ENCODE measurements around the gene TSPOAP1.

The TSPOAP1 gene

GRCh38 chr17:58273453-58274104 is 55.0 kb downstream of the TSPOAP1 start:
- Histone ChIP-seq H3K9me3 (ENCODE audit: insufficient read depth, low read depth, low read length) (no peaks in the 10 kb centered on the region), H3K4me1 (ENCODE audit: insufficient read depth, low read length) (no peaks in the 10 kb centered on the region), H3K27me3 (ENCODE audit: insufficient read depth, low read length) (peaks cover 6% of the 10 kb centered on the region), H3K9ac (ENCODE audit: low read depth, low read length) (no peak overlapping the region), H3K36me3 (ENCODE audit: insufficient read depth, low read length) (no peaks in the 10 kb centered on the region), H3K27ac (ENCODE audit: low read depth, low read length) (no peak overlapping the region), H3K4me3 (ENCODE audit: low read length) (no peak overlapping the region)
- WGBS: 93% methylated on average over 15 of the region's 15 CpGs

DNA sequence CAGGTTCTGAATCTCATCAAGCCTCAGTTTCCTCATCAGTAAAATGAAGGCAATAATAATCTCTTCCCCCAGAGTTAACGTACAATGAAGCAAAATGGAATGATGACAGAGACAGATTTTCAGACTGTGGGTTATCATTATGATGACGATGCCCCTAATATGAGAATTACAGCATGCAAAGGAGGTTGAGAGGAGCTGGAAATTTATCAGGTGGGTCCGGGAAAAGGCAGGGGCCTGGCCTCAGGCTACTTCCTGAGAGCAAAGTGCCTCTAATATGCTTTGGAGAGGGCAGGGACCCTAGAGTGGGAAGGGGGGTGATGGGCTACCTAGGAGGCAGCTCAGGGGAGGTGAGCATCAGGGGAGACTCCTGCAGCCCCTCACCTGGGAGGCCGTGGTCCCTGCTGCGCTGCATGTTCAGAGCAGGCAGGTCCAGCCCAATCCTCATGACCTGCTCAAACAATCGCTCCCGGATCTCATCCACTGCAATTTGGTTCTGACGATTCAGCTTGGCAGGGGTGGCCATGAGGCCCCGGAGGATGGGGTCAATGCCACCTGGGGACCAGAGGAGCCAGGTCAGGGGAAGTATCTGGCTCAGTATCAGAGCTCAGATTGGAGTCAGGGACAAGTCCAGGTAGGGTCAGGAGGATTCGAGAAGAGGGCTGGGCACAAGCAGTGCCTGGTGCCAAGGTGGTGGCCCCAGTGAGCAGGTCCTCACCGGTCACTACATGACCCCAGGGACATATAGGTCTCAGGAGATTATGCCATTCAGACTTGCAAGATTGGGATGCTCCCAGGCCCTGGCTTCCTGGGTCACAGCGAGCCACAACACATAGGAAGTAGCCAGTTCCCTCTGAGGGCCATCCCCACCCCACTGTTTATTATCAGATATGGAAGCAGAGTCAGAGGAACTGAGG is 56.0 kb downstream of the TSPOAP1 start:
- H3K4me1 ChIP-seq (ENCODE audit: insufficient read depth, low read length): no peaks in the 10 kb centered on the region
- 92% methylated on average over 12 of the region's 12 CpGs for WGBS
- H3K27ac ChIP-seq (ENCODE audit: low read depth, low read length): no peak overlapping the region
- H3K4me3 ChIP-seq (ENCODE audit: low read length): no peak overlapping the region
- no peaks in the 10 kb centered on the region for H3K9me3 ChIP-seq (ENCODE audit: insufficient read depth, low read depth, low read length)
- H3K27me3 ChIP-seq (ENCODE audit: insufficient read depth, low read length): peaks cover 2% of the 10 kb centered on the region; the same call in 1 of the 2 replicates
- H3K9ac ChIP-seq (ENCODE audit: low read depth, low read length): no peak overlapping the region
- no peaks in the 10 kb centered on the region for H3K36me3 ChIP-seq (ENCODE audit: insufficient read depth, low read length)

- Histone ChIP-seq H3K4me1 (ENCODE audit: insufficient read depth, low read length) (no peaks in the 10 kb centered on the region), H3K4me3 (ENCODE audit: low read length) (no peak overlapping the region), H3K36me3 (ENCODE audit: insufficient read depth, low read length) (no peaks in the 10 kb centered on the region), H3K27ac (ENCODE audit: low read depth, low read length) (no peak overlapping the region), H3K9ac (ENCODE audit: low read depth, low read length) (no peak overlapping the region), H3K9me3 (ENCODE audit: insufficient read depth, low read depth, low read length) (no peaks in the 10 kb centered on the region), H3K27me3 (ENCODE audit: insufficient read depth, low read length) (no peaks in the 10 kb centered on the region; the same call in 1 of the 2 replicates)
- WGBS: 95% methylated on average over 21 of the region's 21 CpGs
Observed at GRCh38 chr17:58271216-58271931, 57.2 kb downstream of the TSPOAP1 start.

- Histone ChIP-seq H3K9me3 (ENCODE audit: insufficient read depth, low read depth, low read length) (no peaks in the 10 kb centered on the region), H3K4me3 (ENCODE audit: low read length) (no peak overlapping the region), H3K36me3 (ENCODE audit: insufficient read depth, low read length) (no peaks in the 10 kb centered on the region), H3K9ac (ENCODE audit: low read depth, low read length) (no peak overlapping the region), H3K27ac (ENCODE audit: low read depth, low read length) (no peak overlapping the region), H3K4me1 (ENCODE audit: insufficient read depth, low read length) (no peaks in the 10 kb centered on the region), H3K27me3 (ENCODE audit: insufficient read depth, low read length) (peaks cover 2% of the 10 kb centered on the region; the same call in 1 of the 2 replicates)
- 91% methylated on average over 15 of the region's 15 CpGs for WGBS
Observed at GRCh38 chr17:58270476-58271215, 57.9 kb downstream of the TSPOAP1 start.

- H3K36me3 ChIP-seq (ENCODE audit: insufficient read depth, low read length): no peaks in the 10 kb centered on the region
- no peaks in the 10 kb centered on the region for H3K4me1 ChIP-seq (ENCODE audit: insufficient read depth, low read length)
- no peak overlapping the region for H3K4me3 ChIP-seq (ENCODE audit: low read length)
- 90% methylated on average over 9 of the region's 9 CpGs for WGBS
- no peak overlapping the region for H3K9ac ChIP-seq (ENCODE audit: low read depth, low read length)
- H3K27me3 ChIP-seq (ENCODE audit: insufficient read depth, low read length): peaks cover 3% of the 10 kb centered on the region; the same call in 1 of the 2 replicates
- H3K27ac ChIP-seq (ENCODE audit: low read depth, low read length): no peak overlapping the region
- no peaks in the 10 kb centered on the region for H3K9me3 ChIP-seq (ENCODE audit: insufficient read depth, low read depth, low read length)
Observed at GRCh38 chr17:58269557-58270291, 58.9 kb downstream of the TSPOAP1 start.

GRCh38 chr17:58268774-58269556 is 59.6 kb downstream of the TSPOAP1 start:
- Histone ChIP-seq H3K36me3 (ENCODE audit: insufficient read depth, low read length) (no peaks in the 10 kb centered on the region), H3K27me3 (ENCODE audit: insufficient read depth, low read length) (peaks cover 9% of the 10 kb centered on the region; the same call in 1 of the 2 replicates), H3K4me3 (ENCODE audit: low read length) (no peak overlapping the region), H3K9me3 (ENCODE audit: insufficient read depth, low read depth, low read length) (no peaks in the 10 kb centered on the region), H3K27ac (ENCODE audit: low read depth, low read length) (no peak overlapping the region), H3K4me1 (ENCODE audit: insufficient read depth, low read length) (no peaks in the 10 kb centered on the region), H3K9ac (ENCODE audit: low read depth, low read length) (no peak overlapping the region)
- WGBS: 89% methylated on average over 5 of the region's 6 CpGs

DNA sequence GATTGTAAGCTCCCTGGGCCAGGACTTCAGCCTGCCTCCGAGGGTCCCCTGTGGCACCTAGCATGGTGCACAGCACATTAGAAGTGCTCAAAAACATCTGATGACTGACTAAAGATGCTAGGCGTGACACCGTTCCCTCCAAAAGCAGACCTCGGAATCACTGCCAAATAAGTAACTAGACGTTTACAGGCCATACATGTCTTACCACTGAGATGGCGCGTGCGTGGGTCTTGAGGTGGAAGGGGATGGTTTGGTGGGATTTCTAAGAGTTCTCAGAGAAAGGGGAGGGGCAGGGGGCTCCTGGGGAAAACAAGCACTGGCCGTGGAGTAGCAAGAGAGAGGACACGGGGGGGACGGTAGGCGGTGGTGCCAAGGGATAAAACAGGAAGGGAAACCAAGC is 60.3 kb downstream of the TSPOAP1 start:
- Histone ChIP-seq H3K4me3 (ENCODE audit: low read length) (no peak overlapping the region), H3K27ac (ENCODE audit: low read depth, low read length) (no peak overlapping the region), H3K9ac (ENCODE audit: low read depth, low read length) (no peak overlapping the region), H3K9me3 (ENCODE audit: insufficient read depth, low read depth, low read length) (no peaks in the 10 kb centered on the region), H3K27me3 (ENCODE audit: insufficient read depth, low read length) (peaks cover 9% of the 10 kb centered on the region; the same call in 1 of the 2 replicates), H3K36me3 (ENCODE audit: insufficient read depth, low read length) (no peaks in the 10 kb centered on the region), H3K4me1 (ENCODE audit: insufficient read depth, low read length) (no peaks in the 10 kb centered on the region)
- 92% methylated on average over 12 of the region's 12 CpGs for WGBS

- Histone ChIP-seq H3K9ac (ENCODE audit: low read depth, low read length) (no peak overlapping the region), H3K4me3 (ENCODE audit: low read length) (no peak overlapping the region), H3K9me3 (ENCODE audit: insufficient read depth, low read depth, low read length) (no peaks in the 10 kb centered on the region), H3K27me3 (ENCODE audit: insufficient read depth, low read length) (peaks cover 12% of the 10 kb centered on the region; the same call in 1 of the 2 replicates), H3K36me3 (ENCODE audit: insufficient read depth, low read length) (no peaks in the 10 kb centered on the region), H3K27ac (ENCODE audit: low read depth, low read length) (no peak overlapping the region), H3K4me1 (ENCODE audit: insufficient read depth, low read length) (no peaks in the 10 kb centered on the region)
- WGBS: 93% methylated on average over 22 of the region's 22 CpGs
Observed at GRCh38 chr17:58267347-58268324, 61.0 kb downstream of the TSPOAP1 start.

Measured in HUES64 (cell line).